GM18873 (cell line): ENCODE data around the gene ADAR.

ENCODE experiments used
- ATAC-seq: cut with Tn5 transposase; IDR thresholded peaks from one replicate; pipeline ENCODE4 v1.9.1; 2021; ENCODE audit warnings: mild to moderate bottlenecking, moderate library complexity, moderate number of reproducible peaks; ENCODE audit not compliant: unreplicated experiment, low FRiP score

The ADAR gene

GRCh38 chr1:154559466-154560044 is 48.4 kb downstream of the ADAR start:
- peak; percentile 52 for ATAC-seq

- ATAC-seq, result peak; percentile 76
Measured at GRCh38 chr1:154558720-154559465, 49.1 kb downstream of the ADAR start.

DNA sequence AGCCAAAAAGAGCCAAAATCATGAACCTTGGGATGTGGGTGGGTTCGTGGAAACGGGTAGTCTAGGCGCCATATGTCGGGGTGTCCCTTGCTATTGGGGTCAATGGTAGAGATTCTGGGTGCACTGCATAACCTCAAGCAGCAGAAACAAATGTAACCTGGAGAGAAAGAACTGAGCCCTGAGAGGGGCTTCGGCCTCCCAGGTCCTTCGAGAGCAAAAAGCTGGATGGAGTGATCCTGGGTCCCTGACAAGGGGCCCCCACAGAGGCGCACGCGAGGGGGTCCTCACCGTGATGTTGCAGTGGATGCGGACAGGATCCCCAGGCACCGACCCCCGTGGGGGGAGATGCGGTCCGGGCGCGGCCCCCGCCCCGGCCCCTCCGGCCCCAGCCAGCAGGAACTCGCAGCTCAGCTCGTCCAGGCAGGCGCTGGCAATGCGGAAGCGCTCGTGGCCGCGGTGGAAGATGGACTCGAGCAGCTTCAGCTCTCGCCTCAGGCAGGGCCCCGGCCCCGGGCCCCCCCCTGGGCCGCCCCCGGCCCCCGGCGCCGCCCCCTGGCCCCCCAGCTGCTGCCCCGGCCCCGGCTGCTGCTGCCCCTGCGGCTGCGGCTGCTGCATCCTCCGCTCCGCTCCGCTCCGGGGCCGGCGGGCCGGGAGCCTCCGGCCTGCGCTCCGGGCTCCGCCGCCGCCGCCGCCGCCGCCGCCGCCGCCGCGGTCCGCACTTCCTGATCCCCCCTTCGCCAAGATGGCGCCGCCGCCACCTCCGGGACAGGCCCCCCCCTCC is 49.9 kb downstream of the ADAR start, which contains the start of gene UBE2Q1:
TSS of gene UBE2Q1 (minus strand) at position 724 of the 781 bp plus-strand sequence. CDS start at position 615, 109 bp downstream.
- ATAC-seq, result no peak

DNA sequence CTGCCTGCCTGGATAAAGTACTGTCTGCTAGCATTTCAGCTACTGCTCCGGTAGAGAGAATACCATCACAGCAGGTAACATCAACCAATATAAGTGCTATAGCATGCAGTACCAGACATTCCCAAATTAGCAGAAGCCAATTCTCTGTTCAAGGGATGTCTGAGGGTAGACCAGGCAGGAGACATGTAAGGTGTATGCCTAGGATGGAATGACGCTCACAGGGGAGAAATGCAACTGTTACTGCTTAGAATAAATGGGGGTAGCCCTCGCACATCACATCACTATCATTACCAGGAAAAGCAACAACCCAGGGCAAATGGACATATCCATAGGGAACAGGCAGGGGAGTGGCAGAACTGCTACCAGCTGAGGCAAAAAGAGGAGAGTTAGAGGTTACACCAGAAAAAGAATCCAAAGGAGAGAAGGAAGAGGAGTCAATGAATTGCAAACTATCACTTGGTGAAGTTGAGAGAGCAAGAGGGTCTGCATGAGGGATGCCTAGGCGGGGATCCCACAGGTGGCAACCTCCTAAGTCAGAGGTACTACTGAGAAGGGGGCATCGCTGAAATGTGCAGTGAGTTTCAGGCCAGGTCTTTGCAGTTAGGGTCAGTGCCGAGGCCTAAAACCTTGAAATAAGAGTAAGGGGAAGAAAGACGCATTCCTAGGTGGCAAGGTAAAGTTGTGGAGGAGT is 50.6 kb downstream of the ADAR start:
- no peak for ATAC-seq

- no peak for ATAC-seq
Measured at GRCh38 chr1:154556422-154556821, 51.6 kb downstream of the ADAR start.

GRCh38 chr1:154553056-154554030 is 54.6 kb downstream of the ADAR start:
- no peak for ATAC-seq

DNA sequence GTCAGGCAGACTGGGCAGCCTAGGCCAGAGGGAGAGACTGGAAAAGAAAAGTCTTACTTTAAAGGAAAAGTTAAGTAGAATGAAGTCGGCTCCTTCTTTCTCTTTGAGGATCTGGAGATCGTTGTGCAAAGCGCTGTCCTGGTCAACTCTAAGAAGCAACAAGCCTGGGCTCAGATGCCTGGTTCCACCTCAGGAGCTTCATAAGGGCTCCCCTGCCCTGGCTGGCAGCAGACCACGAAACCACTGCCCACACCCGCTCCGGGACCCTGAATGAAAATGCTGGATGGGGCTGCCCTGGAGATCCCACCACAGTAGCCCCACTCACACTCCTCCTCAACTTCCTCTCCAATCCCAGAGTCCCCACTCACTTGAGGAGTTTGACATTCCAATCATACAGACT is 56.0 kb downstream of the ADAR start:
- ATAC-seq, result no peak

GRCh38 chr1:154551474-154551873 is 56.5 kb downstream of the ADAR start:
- no peak for ATAC-seq

DNA sequence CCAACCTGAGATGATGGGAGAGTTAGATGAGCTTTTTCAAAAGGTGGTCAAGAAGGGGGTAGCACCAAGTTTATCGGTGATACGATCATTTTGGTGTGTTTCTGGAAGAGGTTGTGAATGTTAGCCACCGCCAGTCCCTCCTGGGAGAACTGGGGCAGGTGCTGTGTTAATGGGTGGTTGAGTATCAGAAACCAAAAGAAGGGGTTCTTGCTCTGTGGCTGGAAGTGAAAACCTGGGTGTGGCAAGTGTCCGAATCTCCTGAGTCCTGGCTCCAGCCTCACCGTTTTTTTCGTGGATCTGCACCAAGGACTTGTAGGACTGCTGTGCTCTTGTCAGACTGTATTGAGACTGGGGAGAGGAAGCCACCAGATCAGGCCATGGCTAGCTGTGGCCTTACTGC is 57.3 kb downstream of the ADAR start:
- ATAC-seq, result no peak

GRCh38 chr1:154550070-154550469 is 57.9 kb downstream of the ADAR start:
- no peak for ATAC-seq

DNA sequence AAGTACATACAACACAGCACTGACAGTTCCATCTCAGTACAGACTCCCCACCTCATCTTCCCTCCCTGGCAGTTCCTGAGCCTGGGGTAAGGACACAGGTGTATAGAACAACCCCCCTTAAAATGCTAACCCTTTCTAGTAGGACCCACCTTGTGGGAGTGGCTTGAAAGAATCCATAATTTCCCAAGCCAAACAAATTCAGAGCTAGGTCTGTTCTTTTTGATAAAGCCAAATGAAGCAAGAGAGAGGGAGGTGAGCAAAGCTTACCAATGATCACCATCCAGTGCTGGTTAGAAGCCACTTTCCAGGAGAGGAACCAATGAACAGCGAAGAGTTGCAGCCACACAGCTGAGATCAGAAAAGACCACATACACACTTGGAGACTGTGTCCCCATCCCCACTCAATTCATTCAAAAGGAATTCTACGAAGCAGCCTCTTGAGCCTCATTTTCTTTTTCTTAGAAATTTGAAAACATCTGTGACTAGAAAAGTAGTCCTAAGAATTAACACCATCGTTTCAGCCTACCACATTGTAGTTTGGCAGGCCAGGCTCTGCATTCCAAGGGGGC is 58.7 kb downstream of the ADAR start:
- ATAC-seq, result no peak

GRCh38 chr1:154548028-154548427 is 60.0 kb downstream of the ADAR start:
- ATAC-seq, result no peak

DNA sequence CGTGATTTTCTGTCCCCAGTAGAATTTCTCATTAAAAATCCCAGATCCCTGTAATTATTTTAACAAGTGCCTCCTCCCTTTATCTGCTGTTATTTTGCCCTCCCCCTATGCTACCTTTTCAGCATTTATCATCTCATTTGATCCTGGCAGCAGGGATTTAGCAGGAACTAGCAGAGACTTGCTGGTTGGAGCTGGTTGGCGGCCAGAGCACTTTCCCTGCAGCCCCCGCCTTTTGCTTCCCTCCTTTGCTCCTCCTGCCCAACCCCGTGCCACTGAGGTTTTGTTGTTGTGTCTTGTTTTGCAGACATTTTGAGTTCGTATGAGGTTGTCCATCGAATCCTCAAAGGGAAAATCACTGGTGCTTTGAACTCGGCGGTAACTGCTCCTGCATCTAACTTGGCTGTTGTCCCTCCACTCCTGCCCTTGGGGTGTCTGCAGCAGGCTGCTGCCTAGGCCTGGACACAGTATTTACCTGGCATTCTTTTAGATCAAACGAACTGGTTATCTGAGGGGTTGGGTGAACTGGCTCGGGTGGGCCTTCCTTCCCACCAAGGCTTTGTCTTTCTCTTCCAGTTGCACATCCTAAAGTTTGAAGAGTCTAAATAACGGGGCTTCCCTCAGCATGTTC is 60.8 kb downstream of the ADAR start:
- ATAC-seq, result no peak

DNA sequence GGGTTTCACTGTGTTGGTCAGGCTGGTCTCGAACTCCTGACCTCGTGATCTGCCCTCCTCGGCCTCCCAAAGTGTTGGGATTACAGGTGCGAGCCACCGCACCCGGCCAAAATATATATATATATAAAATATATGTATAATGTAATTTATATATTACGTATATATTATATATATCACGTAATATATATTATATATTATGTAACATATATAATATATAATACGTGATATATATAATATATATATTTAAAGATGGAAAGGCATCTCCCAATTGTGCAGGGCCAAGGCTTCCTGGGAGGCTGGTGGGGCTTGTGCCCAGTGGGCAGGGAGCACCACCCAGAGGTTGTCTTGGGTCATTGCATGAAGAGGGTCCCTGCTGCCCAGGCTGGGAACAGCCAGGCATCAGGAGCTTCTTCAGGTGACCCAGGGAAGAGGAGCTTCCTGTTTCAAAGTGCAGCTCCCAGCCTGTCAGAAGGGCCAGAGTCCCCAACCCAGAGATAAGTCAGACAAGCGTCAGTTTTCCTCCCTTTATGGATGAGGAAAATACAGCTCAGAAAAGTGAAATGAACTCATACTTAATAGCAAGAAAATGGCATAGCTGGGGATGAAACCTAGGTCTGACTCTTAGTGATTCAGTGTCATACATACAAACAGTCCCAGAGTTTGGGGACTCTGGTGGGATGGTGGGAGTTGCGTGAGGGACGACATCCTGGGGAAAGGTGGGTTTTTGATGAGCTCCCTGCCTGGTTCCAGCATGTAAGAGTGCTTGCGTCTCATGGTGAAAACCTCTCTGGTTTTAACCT is 61.5 kb downstream of the ADAR start:
- no peak for ATAC-seq

GRCh38 chr1:154541231-154541630 is 66.8 kb downstream of the ADAR start:
- ATAC-seq, result no peak

DNA sequence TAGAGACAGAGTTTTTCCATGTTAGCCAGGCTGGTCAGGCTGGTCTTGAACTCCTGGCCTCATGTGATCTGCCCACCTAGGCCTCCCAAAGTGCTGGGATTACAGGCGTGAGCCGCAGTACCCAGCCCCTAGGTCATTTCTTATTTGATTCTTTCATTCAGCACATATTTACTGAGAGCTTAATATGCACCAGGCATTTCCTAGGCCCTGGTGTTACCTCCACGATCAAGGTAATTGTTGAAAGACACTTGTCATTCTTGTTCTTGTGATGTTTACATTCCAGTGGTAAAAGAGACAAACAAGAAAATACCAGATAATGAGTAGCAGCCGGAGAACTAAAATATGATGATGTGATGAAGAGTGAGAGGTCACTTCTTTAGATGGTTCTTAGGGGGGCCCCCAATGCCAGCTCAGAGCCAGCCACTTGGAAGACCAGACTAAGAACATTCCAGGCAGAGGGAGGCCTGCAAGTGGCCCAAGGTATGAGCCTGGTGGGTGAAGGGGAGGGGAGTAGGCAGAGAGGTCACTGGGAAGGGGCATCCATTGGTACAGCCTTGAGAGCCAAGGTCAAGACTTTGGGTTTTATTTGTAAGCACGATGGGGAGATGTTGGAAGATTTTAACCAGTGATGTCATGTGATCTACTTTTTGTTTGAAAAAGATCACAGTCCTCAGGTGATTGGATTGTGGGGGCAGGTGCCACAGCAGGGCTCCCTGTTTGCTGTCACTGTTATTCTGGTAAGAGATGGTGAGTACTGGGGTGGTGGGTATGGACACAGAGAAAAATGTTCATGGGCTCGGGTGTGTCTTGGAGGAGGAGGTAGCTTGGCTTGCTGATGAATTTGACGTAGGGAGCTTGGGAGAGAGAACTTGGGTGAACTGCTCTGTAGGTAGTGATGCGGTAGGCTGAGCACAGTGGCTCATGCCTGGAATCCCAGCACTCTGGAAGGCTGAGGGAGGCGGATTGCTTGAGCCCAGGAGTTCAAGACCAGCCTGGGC is 68.2 kb downstream of the ADAR start:
- no peak for ATAC-seq

- ATAC-seq, result no peak
Measured at GRCh38 chr1:154536570-154536969, 71.4 kb downstream of the ADAR start.
